ENCODE results near the gene PALB2.

The PALB2 gene

GRCh38 chr16:23581764-23582163 is 59.3 kb downstream of the PALB2 start:
- no peak for DNase-seq (ENCODE audit: low read depth in 2 of 2)

DNA sequence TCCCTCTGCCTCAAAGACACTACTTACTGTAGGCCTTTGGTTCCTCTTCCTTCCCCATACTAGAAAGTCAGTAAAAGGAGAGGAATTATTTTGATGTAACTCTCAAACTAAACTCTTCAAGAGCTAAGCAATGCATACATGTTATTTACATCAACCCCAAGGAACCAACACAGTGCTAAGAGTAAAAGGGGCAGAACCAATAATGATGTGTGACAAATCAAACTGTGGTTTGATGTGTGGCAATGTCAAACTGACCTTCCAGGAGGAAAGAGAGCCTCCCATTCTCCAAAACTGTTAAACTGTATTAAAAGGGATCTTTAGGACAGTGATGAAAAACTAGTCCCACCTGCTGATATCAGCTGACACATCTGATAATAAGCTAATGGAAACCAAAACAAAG is 60.7 kb downstream of the PALB2 start:
- no peak for DNase-seq (ENCODE audit: low read depth in 2 of 2)

- no peak for DNase-seq (ENCODE audit: low read depth in 2 of 2)
These were observed 61.7 kb downstream of the PALB2 start for GRCh38 chr16:23579371-23579770.

DNA sequence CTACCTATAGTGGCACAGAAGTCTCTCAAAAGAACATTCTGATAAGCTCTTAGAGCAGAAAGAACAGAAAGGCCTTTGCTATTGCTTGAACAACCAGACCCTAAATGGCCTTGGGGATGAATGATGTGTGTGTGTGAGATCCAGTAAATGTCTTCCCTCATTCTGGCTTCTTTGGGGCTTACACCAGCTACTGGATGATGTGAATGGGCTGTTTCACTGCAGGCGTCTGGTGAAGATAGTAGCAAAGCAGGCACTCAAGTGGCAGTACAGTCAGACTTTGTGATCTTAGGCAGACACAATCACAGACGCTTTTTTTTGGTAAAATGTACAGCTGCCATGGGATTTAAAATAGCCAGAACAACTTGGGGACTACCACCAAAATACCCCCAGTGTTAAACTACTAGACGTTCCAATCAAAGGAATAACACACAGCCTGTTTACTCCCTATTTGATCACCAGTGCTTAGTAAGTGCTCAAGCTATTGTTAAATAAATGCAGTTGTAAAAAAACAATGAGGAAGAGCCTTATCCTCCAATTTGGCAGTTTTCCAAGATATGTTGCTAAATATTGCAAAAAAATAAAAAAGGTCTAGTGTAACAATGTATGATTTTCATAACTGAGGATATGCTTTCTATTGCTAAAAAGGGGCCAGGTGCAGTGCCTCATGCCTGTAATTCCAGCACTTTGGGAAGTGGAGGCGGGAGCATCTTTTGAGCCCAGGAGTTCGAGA is 62.8 kb downstream of the PALB2 start:
- no peak for DNase-seq (ENCODE audit: low read depth in 2 of 2)

DNA sequence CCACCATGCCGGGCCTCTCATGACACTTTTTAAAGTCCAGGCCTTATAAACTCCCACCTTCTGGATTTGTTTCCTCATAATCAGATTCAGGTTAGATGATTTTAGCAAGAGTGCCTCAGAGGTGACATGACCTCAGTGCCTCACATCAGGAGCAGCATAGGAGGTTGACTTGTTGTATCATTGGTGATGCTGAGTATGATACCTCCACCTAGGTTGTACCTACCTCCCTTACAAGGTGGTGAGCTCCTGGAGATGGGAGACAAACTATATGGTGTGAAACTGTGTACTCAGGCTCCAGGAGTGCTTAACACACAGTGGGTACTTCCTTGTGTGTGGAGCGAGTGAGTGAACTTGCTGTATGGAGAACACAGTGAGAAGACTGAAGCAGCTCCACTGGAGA is 63.6 kb downstream of the PALB2 start:
- DNase-seq (ENCODE audit: low read depth in 2 of 2) = no peak

- DNase-seq (ENCODE audit: low read depth in 2 of 2) = no peak
These were observed 65.3 kb downstream of the PALB2 start for GRCh38 chr16:23575834-23576233.

GRCh38 chr16:23573817-23574216 is 67.3 kb downstream of the PALB2 start:
- no peak for DNase-seq (ENCODE audit: low read depth in 2 of 2)

GRCh38 chr16:23572394-23572793 is 68.7 kb downstream of the PALB2 start:
- no peak for DNase-seq (ENCODE audit: low read depth in 2 of 2)

DNA sequence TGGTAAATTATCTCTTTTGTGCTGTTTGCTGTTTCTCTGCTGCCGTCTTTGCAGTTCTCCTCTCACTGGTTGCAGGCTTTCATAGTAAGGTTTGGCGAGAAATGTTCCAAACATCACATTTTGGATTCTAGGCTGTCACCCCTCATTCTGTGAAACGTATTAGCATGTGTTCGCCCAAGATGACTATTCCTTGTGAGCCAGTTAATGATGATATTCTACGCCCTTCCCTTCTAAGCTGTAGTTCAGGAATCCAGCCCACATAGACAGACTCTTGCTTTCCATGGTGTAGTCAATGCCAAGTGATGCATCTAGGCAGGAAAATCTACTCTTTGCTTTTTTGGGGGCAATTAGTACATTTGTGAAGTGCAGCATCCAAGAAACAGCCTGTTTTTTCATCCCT is 69.2 kb downstream of the PALB2 start:
- no peak for DNase-seq (ENCODE audit: low read depth in 2 of 2)

DNA sequence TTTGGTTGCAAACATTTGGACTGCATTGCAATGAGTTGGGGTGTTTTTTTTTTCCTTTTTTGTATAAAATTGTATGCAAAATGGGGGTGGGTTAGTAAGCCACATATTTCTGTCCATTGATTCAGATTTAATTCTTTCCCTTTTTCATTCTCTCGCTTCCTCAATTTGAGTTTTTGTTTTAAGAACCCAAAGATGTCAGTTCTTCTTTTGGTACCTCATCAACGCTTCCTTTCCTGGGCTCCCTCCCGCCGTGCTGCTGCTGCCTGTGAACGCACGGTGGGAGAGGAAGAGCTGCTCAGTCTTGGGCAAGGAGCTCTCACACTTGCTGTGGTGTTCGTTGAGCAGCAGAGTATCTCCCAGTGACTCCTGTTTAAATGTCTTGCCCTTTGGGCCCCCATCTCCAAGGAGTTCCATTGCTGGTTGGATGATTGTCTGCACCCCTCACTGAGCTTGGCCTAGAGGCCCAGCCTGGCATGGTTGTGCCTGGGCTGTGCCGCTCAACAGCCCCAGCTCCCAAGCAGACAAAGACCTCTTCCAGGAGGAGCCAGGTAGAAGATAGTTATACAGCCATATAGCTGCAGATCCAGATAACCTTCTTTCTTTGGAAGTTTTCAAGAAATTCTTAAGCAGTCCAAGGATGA is 70.0 kb downstream of the PALB2 start:
- DNase-seq (ENCODE audit: low read depth in 2 of 2) = no peak

DNA sequence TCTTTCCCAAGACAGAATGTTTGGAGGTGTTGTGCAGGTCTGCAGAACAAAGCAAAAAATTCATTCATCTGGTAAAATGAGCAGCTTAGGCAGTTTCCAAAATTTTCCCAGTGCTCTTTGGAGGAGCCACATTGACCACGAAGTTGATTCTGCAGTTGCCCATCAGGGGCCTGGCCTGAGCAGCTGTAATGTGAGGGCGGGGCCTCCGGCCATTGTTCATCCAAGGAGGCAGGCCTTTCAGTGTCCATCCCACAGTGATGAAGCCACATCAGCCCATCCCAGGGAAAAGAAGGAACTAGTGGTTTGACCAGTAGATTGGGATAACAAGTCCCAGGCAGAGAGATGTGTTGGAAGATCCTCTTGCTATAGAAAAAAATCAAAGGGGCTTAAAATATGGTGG is 73.5 kb downstream of the PALB2 start:
- DNase-seq (ENCODE audit: low read depth in 2 of 2) = no peak

DNA sequence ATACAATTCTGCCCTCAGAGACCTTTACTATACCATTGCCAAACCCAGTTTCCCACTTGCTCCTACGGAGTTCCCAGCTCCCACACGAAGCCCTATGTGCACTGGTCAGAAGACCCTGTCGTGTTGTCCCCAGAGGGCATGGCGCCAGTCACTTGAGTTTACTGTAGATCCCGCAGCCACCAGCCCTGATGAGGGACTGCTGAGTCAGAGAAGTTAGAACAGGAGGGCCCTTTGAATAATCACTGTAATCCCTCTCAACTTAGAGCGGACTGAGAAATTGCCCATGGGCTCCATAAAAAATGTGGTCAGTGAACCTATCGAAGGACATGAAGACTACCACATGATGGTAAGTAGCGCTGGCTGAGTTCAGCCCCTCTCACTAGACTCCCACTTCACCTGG is 74.4 kb downstream of the PALB2 start:
- DNase-seq (ENCODE audit: low read depth in 2 of 2) = no peak

DNA sequence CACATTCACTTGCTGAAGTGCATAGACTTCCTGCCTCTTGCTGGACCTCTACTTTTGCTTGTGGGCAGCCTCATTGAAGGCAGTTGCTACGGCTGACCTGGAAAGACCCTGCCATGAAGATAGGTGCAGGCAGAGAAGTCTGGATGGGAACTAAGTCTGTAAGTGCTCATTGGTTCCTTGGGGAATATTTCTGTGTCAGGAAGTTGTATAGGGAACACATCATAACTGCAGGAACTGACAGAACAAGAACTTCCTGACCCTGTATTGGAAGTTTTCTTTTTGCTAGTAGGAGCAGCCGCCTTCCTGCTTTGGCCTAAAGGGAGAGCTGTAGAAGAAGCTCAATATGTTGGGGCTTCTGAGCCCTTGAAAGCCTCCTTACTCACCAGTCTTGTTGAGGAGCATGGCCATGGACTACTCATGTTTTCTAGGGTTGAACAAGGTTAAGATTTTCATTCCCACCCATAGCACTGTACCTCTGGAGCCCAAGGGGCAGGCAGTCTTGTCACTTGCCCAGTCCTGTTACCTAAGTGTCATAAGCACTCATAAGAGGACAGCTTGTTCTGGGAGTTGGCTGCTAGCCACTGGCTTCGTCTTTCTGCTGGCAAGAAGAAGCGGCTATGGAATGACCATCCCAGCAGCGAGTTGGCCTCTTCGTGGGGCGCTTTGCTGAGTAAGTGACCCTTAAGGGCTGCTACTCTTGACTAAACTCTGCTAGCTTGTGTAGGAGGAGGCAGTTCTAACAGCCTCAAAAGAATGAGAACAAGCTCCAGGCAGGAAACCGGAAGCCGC is 76.3 kb downstream of the PALB2 start:
- no peak for DNase-seq (ENCODE audit: low read depth in 2 of 2)

GRCh38 chr16:23563186-23563585 is 77.9 kb downstream of the PALB2 start:
- DNase-seq (ENCODE audit: low read depth in 2 of 2) = no peak

GRCh38 chr16:23562505-23562904 is 78.6 kb downstream of the PALB2 start:
- DNase-seq (ENCODE audit: low read depth in 2 of 2) = no peak

GRCh38 chr16:23561586-23561985 is 79.5 kb downstream of the PALB2 start:
- DNase-seq (ENCODE audit: low read depth in 2 of 2) = no peak

DNA sequence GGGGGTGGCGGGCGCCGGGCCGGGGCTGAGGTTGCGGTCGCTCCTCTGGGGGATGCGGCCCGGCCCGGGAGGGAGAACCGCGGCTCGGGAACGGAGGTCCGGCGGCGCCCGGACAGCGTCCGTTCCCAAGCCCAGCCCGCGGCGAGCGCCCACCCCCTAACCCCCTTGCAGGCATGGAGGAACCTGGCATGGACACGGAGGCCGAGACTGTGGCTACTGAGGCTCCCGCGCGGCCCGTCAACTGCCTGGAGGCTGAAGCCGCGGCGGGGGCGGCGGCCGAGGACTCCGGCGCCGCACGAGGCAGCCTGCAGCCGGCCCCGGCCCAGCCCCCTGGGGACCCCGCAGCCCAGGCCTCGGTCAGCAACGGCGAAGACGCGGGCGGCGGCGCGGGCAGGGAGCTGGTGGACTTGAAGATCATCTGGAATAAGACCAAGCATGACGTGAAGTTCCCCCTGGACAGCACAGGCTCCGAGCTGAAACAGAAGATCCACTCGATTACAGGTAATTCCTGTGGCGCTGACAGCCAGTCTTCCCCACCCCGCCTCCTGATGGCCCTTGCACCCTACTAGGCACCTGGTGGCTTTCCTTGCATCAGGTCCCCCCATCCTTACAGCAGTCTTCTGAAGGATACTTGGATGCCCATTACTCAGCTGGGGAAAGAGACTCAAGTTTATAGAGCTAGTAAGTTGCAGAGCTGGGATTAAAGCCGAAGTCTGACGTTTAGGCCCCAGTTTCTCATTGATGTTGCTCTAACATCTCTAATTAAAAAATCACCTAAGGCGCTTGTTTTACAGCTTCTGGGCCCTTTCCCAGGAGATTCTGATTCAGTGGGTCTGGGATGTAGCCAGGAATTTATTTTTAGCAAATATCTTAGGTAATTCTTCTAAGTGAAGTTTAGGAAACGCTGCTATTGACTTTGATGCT is 83.1 kb downstream of the PALB2 start:
- no peak for DNase-seq (ENCODE audit: low read depth in 2 of 2)

GRCh38 chr16:23556881-23557778 is 84.0 kb downstream of the PALB2 start, which contains the start of the genes EARS2 and UBFD1:
EARS2 (minus strand) TSS chr16:23557350; CDS start chr16:23557343, 7 bp downstream.
UBFD1 (plus strand) TSS chr16:23557727; CDS start chr16:23557743, 16 bp downstream.
- peak; percentile 96 to 97 for DNase-seq (ENCODE audit: low read depth in 2 of 2)

DNA sequence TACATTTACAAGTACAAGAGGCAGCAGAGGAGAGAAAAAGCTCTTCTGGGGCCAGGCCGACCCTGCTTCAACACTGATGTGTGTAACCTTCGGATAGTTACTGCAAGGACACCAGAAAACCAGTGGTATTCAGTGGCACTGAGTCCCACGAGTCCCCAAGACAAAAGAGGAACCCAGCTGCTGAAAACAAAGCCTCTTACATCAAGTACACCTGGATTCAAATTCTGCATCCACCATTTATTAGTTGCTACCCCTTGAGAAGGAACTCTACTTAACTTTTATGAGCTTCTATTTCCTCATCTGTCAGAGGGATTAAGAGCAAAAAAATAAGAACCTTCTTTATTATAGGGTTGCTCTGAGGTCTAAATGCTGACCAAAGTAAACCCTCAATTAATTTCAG is 86.6 kb downstream of the PALB2 start:
- no peak for DNase-seq (ENCODE audit: low read depth in 2 of 2)
